Measurements from ENCODE around the gene ADGRA1. TPM values are rescaled to one million over a fixed set of nuclear protein-coding genes. Genes with fewer than 3 reads are reported as not detected.

ADGRA1 gene, protein sequence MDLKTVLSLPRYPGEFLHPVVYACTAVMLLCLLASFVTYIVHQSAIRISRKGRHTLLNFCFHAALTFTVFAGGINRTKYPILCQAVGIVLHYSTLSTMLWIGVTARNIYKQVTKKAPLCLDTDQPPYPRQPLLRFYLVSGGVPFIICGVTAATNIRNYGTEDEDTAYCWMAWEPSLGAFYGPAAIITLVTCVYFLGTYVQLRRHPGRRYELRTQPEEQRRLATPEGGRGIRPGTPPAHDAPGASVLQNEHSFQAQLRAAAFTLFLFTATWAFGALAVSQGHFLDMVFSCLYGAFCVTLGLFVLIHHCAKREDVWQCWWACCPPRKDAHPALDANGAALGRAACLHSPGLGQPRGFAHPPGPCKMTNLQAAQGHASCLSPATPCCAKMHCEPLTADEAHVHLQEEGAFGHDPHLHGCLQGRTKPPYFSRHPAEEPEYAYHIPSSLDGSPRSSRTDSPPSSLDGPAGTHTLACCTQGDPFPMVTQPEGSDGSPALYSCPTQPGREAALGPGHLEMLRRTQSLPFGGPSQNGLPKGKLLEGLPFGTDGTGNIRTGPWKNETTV
- not detected in 2 replicates for total RNA-seq

DNA sequence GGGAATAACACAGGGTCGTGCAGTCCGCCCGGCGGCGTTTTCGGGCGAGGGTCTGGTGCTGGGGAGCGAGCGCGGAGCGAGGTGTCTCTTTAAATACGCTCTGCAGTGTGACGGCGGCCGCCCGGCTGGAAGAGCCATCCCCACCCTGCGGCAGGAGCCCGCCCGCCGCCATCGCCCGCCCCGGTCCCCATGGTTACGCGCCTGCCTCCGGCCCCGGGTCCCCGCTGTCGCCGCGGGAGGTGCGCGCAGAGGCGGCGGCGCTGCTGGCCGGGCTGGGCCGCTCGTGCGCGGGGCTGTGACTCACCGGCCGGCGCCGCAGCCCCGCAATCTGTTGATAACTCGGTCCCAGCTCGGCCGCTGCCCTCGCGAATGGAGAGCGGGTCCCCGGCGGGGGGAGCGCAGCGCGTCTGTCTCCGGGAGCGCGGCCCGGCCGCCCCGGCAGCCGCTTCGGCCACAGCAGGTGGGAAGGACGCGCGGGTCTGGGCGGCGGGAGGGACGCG, at the start of gene ADGRA1:
Gene ADGRA1 (plus strand): TSS at position 246 of the 500 bp plus-strand sequence. CDS start 986 bp downstream, outside the sequence.

DNA sequence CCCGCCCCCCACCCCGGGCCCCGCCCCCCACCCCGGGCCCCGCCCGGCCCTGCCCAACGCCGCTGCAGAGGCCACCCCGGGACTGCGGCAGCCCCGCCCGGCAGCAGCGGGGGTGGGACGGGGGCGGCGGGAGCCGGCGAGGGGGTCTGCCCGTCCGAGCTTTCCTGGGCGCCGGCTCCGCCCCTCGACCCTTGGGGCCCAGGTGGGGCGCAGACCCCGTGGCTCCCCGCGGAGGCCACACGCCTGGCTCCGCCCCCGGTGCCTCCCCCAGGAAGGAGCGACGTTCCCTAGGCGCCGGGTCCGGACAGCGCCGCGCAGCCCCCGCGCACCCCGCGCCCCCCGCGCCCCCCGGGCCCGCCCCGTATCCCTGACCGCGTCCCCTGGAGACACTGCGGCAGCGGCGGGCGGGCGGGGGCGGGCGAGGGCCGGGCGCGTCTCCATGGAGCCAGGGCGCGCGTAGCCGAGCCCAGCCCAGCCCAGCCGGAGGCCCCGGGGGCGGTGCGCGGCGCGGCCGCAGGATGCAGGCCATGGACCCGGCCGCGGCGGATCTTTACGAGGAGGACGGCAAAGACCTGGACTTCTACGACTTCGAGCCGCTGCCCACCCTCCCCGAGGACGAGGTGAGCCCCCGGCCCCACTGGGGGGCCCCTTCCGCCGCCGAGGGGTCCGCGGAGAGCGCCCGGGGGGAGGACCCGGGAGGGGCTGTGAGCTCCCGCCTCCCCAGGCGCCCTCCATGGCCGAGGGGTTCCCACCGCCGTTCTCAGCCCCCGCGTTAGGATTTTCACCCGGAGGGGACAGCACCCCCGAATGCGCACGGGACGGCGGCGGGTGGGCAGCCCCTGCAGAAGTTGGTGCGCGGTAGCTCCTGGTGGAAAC, 72.5 kb downstream of the ADGRA1 start, which contains the start of gene KNDC1:
Gene KNDC1 (plus strand): TSS at position 270 of the 876 bp plus-strand sequence. CDS start 249 bp downstream, at position 519.

Other genes with a start within 250 kb of the ADGRA1 start
- gene CFAP46, start 145.4 kb upstream of the ADGRA1 start, total RNA-seq, result 0.24 TPM in 1 of 2 replicates, not detected in the other
- gene KNDC1, start 72.3 kb downstream of the ADGRA1 start, total RNA-seq, result under 0.01 and 0.21 TPM in 2 replicates
- not detected in 2 replicates for gene UTF1, start 142.3 kb downstream of the ADGRA1 start, total RNA-seq
- not detected in 2 replicates for gene VENTX, start 149.9 kb downstream of the ADGRA1 start, total RNA-seq
- gene ADAM8, start 188.9 kb downstream of the ADGRA1 start, total RNA-seq, result 17.5 and 147 TPM in 2 replicates
- 50.1 and 55.9 TPM in 2 replicates for gene TUBGCP2, start 220.9 kb downstream of the ADGRA1 start, total RNA-seq
- 19.5 and 24.1 TPM in 2 replicates for gene ZNF511, start 221.0 kb downstream of the ADGRA1 start, total RNA-seq
- gene CALY, start 249.0 kb downstream of the ADGRA1 start, total RNA-seq, result not detected in 2 replicates

Measured in tracheal epithelial cell (primary cell).